Esophagus squamous epithelium (tissue), 5 donors: ENCODE measurements around the gene IL1RL2. TPM values are rescaled to one million over a fixed set of nuclear protein-coding genes. Genes with fewer than 3 reads are reported as not detected.
A peak's percentile ranks its signal among the peaks of the same experiment; 100 is the strongest.

Experiments
- DNase-seq: peaks from one replicate; lab custom pipeline; 2025; lab: John Stamatoyannopoulos, UW
- H3K27ac ChIP-seq, 4 donors: fragments of 200-600 bp; sonication (generic); one replicate each; pipeline ENCODE4 v1.5.1; 2016 to 2019; ENCODE audit warnings: mild to moderate bottlenecking in 1 of 4
- H3K27me3 ChIP-seq, 4 donors: fragments of 200-600 bp; sonication (generic); 1 replicate in 3 of 4; 2 replicates in 1 of 4; pipeline versions ENCODE4 v1.5.1 to v1.6.0; 2017 to 2021; ENCODE audit warnings: antibody characterized with exemption in 1 of 4
- H3K36me3 ChIP-seq, 3 donors: fragments of 200-600 bp; sonication (generic); one replicate each; pipeline ENCODE4 v1.5.1; 2016 to 2019
- H3K4me1 ChIP-seq, 3 donors: fragments of 200-600 bp; sonication (generic); one replicate each; pipeline ENCODE4 v1.5.1; 2017 to 2019
- H3K4me3 ChIP-seq, 4 donors: fragments of 200-600 bp; sonication (generic); 1 replicate in 3 of 4; 2 replicates in 1 of 4; pipeline ENCODE4 v1.5.1; 2016 to 2019; ENCODE audit warnings: mild to moderate bottlenecking in 2 of 4, moderate library complexity in 1 of 4
- H3K9me3 ChIP-seq, 3 donors: fragments of 200-600 bp; sonication (generic); one replicate each; pipeline ENCODE4 v1.5.1; 2016 to 2019
- POLR2A ChIP-seq, 4 donors: fragments of 450-650 bp; IDR thresholded peaks; one replicate each; pipeline ENCODE4 v1.6.1; 2017; ENCODE audit warnings: antibody characterized with exemption in 4 of 4, mild to moderate bottlenecking in 4 of 4, moderate library complexity in 3 of 4
- WGBS, 2 donors: methylation state at CpG; one replicate each; pipeline ENCODE4 v1.1.5; 2018; 5-methylcytosine and 5-hydroxymethylcytosine counted together
- intact Hi-C: fragments of 100-400 bp; cut with DNase I; formaldehyde crosslinking; loops from one replicate; pipeline ENCODE4 v1.15.0; 2022
- total RNA-seq, 4 donors: library from RNA; depleted of rRNA; stranded (reverse); fragments of >200 nt; gene quantifications; one replicate each; pipeline ENCODE4 v1.1.0, GENCODE V29; 2016
- TF ChIP-seq, protein P1 (sequence below), 6 experiments: fragments of 450-650 bp in 4 of 6; fragments of 200-600 bp in 2 of 6; sonication (generic) in 2 of 6; IDR thresholded peaks; one replicate each; pipeline ENCODE4 v1.5.1; 2016 to 2019; ENCODE audit warnings: antibody characterized with exemption in 6 of 6, mild to moderate bottlenecking in 4 of 6, moderate library complexity in 4 of 6
- donor health status: DM: yes; HTN: yes; CAD: no.

The IL1RL2 gene
- total RNA-seq, 4 donors from 2014 or later, result 2.5 to 6.7 (median 4.6) TPM

DNA sequence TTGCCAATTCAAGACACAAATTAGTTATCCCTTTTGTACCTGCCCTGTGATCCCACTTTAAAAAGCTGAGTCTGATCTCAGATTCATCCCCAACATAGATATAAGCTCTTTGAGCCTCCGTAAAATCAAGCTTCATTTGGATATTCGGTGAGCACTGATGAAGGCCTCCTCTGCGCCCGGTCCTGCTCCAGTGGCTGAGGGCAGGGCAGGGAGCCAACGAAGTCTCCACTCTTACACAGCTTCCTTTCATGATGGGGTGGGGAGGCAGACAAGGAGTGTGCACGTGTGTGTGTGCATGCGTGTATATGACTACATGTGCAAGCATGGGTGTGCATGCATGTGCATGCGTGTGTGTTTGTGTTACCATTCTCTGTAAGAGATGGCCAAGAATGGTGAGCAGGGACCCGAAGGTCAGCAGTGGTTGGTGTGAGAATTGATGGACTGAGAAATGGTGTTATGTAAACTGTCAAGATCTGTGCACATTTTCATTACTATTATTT is 43.6 kb downstream of the IL1RL2 start:
- Histone ChIP-seq H3K4me3 (no peak overlapping the region), H3K4me1 (peaks cover 22 to 54% (median 28%) of the 10 kb centered on the region in 3 donors), H3K36me3 (peaks cover 0 to 16% (median 0%) of the 10 kb centered on the region in 3 donors), H3K27me3 (no peaks in the 10 kb centered on the region), H3K9me3 (no peaks in the 10 kb centered on the region), H3K27ac (peak overlapping the region in 3 of 4 donors; percentile 88 to 95 (median 94))
- TF ChIP-seq, protein P1, sequence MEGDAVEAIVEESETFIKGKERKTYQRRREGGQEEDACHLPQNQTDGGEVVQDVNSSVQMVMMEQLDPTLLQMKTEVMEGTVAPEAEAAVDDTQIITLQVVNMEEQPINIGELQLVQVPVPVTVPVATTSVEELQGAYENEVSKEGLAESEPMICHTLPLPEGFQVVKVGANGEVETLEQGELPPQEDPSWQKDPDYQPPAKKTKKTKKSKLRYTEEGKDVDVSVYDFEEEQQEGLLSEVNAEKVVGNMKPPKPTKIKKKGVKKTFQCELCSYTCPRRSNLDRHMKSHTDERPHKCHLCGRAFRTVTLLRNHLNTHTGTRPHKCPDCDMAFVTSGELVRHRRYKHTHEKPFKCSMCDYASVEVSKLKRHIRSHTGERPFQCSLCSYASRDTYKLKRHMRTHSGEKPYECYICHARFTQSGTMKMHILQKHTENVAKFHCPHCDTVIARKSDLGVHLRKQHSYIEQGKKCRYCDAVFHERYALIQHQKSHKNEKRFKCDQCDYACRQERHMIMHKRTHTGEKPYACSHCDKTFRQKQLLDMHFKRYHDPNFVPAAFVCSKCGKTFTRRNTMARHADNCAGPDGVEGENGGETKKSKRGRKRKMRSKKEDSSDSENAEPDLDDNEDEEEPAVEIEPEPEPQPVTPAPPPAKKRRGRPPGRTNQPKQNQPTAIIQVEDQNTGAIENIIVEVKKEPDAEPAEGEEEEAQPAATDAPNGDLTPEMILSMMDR (IDR thresholded peaks at IDR 0.05), result no peak
- no peak for TF ChIP-seq POLR2A (IDR thresholded peaks at IDR 0.05)
- no peak for DNase-seq
- WGBS, 2 donors, result 91% methylated on average over 8 to 9 of the region's 9 CpGs
- intact Hi-C loops, result no loop called here

DNA sequence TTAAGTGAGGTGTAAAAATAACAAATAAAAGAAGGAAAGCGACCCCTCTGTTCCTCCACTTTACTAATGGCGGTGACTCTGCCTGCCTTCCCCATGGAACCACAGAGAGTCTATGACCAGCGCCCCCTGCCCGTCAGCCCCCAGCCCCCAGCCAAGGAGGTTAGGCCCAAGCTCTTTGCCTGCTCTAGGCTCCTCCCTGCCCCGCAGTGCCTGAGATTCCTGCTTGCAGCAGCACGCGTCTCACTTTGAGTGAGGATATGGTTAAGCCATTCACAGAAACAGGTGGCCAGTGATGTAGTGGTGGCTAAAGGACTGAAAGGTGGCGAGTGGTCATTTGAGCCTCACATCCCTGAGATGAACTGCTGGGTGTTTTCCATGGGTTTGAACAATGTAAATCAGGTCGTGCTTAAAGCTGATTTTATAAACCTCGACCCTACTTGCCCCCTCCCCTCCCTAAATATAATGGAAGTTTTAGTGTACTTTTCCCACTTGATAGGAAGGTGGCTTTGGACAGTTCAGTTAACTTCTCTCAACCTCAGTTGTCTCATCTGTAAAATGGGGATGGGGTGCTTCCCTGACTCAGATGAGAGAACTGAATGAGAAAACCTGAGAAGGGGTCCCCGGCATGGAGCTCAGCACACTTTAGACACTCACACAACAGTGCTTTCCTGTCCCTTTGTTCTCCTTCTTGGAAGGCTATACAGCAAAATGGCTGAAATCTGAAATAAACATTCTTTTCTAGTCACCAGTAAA is 46.5 kb downstream of the IL1RL2 start:
- 92 to 96% methylated on average over 7 to 8 of the region's 11 CpGs for WGBS, 2 donors
- Histone ChIP-seq H3K27ac (no peak overlapping the region), H3K4me1 (peaks cover 6 to 27% (median 10%) of the 10 kb centered on the region in 3 donors), H3K27me3 (no peaks in the 10 kb centered on the region), H3K36me3 (peaks cover 0 to 26% (median 0%) of the 10 kb centered on the region in 3 donors), H3K9me3 (no peaks in the 10 kb centered on the region), H3K4me3 (no peak overlapping the region)
- DNase-seq, result no peak
- no peak for TF ChIP-seq POLR2A (IDR thresholded peaks at IDR 0.05)
- TF ChIP-seq, protein P1 (IDR thresholded peaks at IDR 0.05), result no peak
- intact Hi-C loops, result no loop called here

DNA sequence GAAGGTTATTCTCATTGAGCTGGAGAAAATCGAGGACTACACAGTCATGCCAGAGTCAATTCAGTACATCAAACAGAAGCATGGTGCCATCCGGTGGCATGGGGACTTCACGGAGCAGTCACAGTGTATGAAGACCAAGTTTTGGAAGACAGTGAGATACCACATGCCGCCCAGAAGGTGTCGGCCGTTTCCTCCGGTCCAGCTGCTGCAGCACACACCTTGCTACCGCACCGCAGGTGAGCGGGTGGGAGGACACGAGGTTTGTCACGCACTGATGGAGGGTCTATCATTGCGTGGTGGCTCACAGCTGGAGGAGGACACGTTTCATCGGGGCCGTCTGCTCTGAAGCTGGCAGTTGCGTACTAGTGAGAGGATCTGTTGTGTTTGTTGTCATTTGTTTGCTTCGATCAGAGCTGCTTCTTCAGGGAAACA is 48.2 kb downstream of the IL1RL2 start:
- DNase-seq, result no peak

DNA sequence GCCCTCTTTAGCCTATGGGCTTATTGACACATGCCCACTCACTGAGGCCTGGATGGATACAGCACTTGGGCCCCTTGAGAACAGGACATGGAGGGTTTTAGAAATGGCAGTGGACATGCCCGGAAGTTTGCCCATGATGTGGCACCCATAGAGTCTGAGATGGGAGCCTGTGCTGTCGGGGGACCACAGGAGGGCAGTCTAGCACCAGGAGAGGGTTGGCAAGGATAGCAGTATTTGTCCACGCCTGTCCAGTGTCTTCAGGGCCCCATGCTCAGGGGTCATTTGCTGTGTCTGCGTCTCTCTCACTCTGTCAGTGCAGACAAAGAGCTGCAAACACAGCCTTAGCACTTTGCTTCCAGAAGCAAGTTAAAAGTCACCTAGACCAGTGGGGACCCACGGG is 48.7 kb downstream of the IL1RL2 start:
- H3K4me1 ChIP-seq, result peaks cover 0 to 9% (median 1%) of the 10 kb centered on the region in 3 donors
- no peak overlapping the region for H3K27ac ChIP-seq
- H3K27me3 ChIP-seq, result no peaks in the 10 kb centered on the region
- DNase-seq, result no peak
- WGBS, 2 donors, result 75 to 89% methylated on average over 4 to 5 of the region's 5 CpGs
- H3K9me3 ChIP-seq, result no peaks in the 10 kb centered on the region
- no peak overlapping the region for H3K4me3 ChIP-seq
- peaks cover 0 to 26% (median 0%) of the 10 kb centered on the region in 3 donors for H3K36me3 ChIP-seq
- intact Hi-C loops, result loop anchor here (5.0 kb wide), 1 partner anchor 213 kb away; no protein-coding TSS in a partner anchor
- no peak for TF ChIP-seq POLR2A (IDR thresholded peaks at IDR 0.05)
- TF ChIP-seq, protein P1 (IDR thresholded peaks at IDR 0.05), result peak in 2 of 6 experiments; percentile 7 to 29

More for the DNA sequence above, 48.2 kb downstream of the IL1RL2 start:
- Histone ChIP-seq H3K4me1 (peaks cover 0 to 10% (median 0%) of the 10 kb centered on the region in 3 donors), H3K27ac (no peak overlapping the region), H3K4me3 (no peak overlapping the region), H3K36me3 (peaks cover 0 to 26% (median 0%) of the 10 kb centered on the region in 3 donors), H3K27me3 (no peaks in the 10 kb centered on the region), H3K9me3 (no peaks in the 10 kb centered on the region)
- no peak for TF ChIP-seq POLR2A (IDR thresholded peaks at IDR 0.05)
- TF ChIP-seq, protein P1 (IDR thresholded peaks at IDR 0.05), result no peak
- 93 to 94% methylated on average over 14 to 18 of the region's 18 CpGs for WGBS, 2 donors
- intact Hi-C loops, result loop anchor here (5.0 kb wide), 1 partner anchor 213 kb away; no protein-coding TSS in a partner anchor

DNA sequence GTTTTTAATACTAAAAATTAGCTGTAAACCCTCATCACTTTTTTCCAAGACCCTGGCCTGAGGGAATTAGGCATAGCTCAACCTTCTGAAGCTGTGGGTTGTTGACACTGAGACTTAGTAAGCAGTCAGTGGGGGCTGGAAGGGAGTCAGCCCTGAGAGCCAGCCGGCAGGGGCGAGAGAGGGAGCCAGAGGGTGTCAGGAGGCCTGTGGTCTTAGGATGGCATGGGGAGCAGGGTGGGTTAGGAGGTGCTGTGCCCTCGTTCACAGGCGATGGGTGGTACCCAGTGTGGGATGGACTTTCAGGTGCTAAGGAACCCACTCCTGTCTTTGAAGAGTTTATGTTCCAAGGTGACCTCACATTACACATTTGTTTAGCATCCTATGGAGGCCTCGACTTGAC is 49.3 kb downstream of the IL1RL2 start:
- Histone ChIP-seq H3K36me3 (peaks cover 0 to 26% (median 0%) of the 10 kb centered on the region in 3 donors), H3K4me1 (peaks cover 0 to 10% (median 5%) of the 10 kb centered on the region in 3 donors), H3K4me3 (no peak overlapping the region), H3K27me3 (no peaks in the 10 kb centered on the region), H3K9me3 (no peaks in the 10 kb centered on the region), H3K27ac (no peak overlapping the region)
- 69% methylated on average over 4 to 5 of the region's 5 CpGs for WGBS, 2 donors
- no peak for DNase-seq
- intact Hi-C loops, result loop anchor here (5.0 kb wide), 1 partner anchor 214 kb away; no protein-coding TSS in a partner anchor
- TF ChIP-seq, protein P1 (IDR thresholded peaks at IDR 0.05), result no peak
- no peak for TF ChIP-seq POLR2A (IDR thresholded peaks at IDR 0.05)
